Activated T-helper 17 cell treated with anti-CD3 and anti-CD28 coated beads, Interleukin-2, amount 50 U/mL, for 72 hours (primary cell): ENCODE data around the gene OLR1. TPM values are rescaled to one million over a fixed set of nuclear protein-coding genes. Genes with fewer than 3 reads are reported as not detected.

Source experiments
- ATAC-seq: fragments of 150-1000 bp; cut with Tn5 transposase; replicated peaks from 2 replicates; pipeline ENCODE4 v1.10.0; 2021; ENCODE audit warnings: mild to moderate bottlenecking, moderate library complexity
- H3K27ac Mint-ChIP-seq: one replicate; pipeline ENCODE4 v1.8.0; 2022; ENCODE audit warnings: mixed read lengths
- H3K27me3 Mint-ChIP-seq: one replicate; pipeline ENCODE4 v1.8.0; 2022; ENCODE audit warnings: mixed read lengths
- H3K36me3 Mint-ChIP-seq: one replicate; pipeline ENCODE4 v1.8.0; 2022; ENCODE audit warnings: low read depth, mild to moderate bottlenecking, mixed read lengths
- H3K4me1 Mint-ChIP-seq: one replicate; pipeline ENCODE4 v1.8.0; 2022; ENCODE audit warnings: mixed read lengths
- H3K4me3 Mint-ChIP-seq: one replicate; pipeline ENCODE4 v1.8.0; 2022; ENCODE audit warnings: mild to moderate bottlenecking, mixed read lengths
- H3K9me3 Mint-ChIP-seq: one replicate; pipeline ENCODE4 v1.8.0; 2022; ENCODE audit warnings: mixed read lengths
- total RNA-seq, 2 donors: library from RNA; stranded (reverse); gene quantifications; one replicate each; pipeline ENCODE4 v1.2.3, GENCODE V29; 2022

Gene OLR1
- total RNA-seq, 2 donors from 2014 or later, result not detected

- Mint-ChIP-seq H3K27me3 (no peaks in the 10 kb centered on the region), H3K4me1 (no peaks in the 10 kb centered on the region), H3K4me3 (no peak overlapping the region), H3K27ac (no peak overlapping the region), H3K9me3 (no peaks in the 10 kb centered on the region), H3K36me3 (no peaks in the 10 kb centered on the region)
- no peak for ATAC-seq
Observed at GRCh38 chr12:10115311-10115710, 56.6 kb downstream of the OLR1 start.

- H3K9me3 Mint-ChIP-seq, result no peaks in the 10 kb centered on the region
- no peaks in the 10 kb centered on the region for H3K36me3 Mint-ChIP-seq
- no peaks in the 10 kb centered on the region for H3K27me3 Mint-ChIP-seq
- H3K4me1 Mint-ChIP-seq, result no peaks in the 10 kb centered on the region
- no peak for ATAC-seq
- no peak overlapping the region for H3K4me3 Mint-ChIP-seq
- H3K27ac Mint-ChIP-seq, result no peak overlapping the region
Observed at GRCh38 chr12:10113920-10114319, 58.0 kb downstream of the OLR1 start.

GRCh38 chr12:10113075-10113474, 58.9 kb downstream of the OLR1 start:
- Mint-ChIP-seq H3K4me1 (no peaks in the 10 kb centered on the region), H3K4me3 (no peak overlapping the region), H3K27ac (no peak overlapping the region), H3K27me3 (no peaks in the 10 kb centered on the region), H3K36me3 (no peaks in the 10 kb centered on the region), H3K9me3 (no peaks in the 10 kb centered on the region)
- no peak for ATAC-seq

- Mint-ChIP-seq H3K9me3 (no peaks in the 10 kb centered on the region), H3K27ac (no peak overlapping the region), H3K4me1 (no peaks in the 10 kb centered on the region), H3K36me3 (no peaks in the 10 kb centered on the region), H3K4me3 (no peak overlapping the region), H3K27me3 (no peaks in the 10 kb centered on the region)
- ATAC-seq, result no peak
Observed at GRCh38 chr12:10111451-10111850, 60.5 kb downstream of the OLR1 start.

GRCh38 chr12:10110256-10110844, 61.6 kb downstream of the OLR1 start:
- Mint-ChIP-seq H3K9me3 (no peaks in the 10 kb centered on the region), H3K27me3 (no peaks in the 10 kb centered on the region), H3K4me1 (no peaks in the 10 kb centered on the region), H3K27ac (no peak overlapping the region), H3K4me3 (no peak overlapping the region), H3K36me3 (no peaks in the 10 kb centered on the region)
- no peak for ATAC-seq

Other genes with a start within 250 kb of the OLR1 start
- gene CLEC2A, start 239.8 kb downstream of the OLR1 start, total RNA-seq, result not detected
- under 1 TPM in 1 of 2 donors, not detected in 1; 0.39 TPM for gene CLEC12A, start 200.7 kb downstream of the OLR1 start, total RNA-seq
- not detected for gene CLEC1B, start 173.0 kb downstream of the OLR1 start, total RNA-seq
- gene CLEC12B, start 161.5 kb downstream of the OLR1 start, total RNA-seq, result not detected
- not detected for gene CLEC9A, start 141.4 kb downstream of the OLR1 start, total RNA-seq
- gene CLEC1A, start 73.1 kb downstream of the OLR1 start, total RNA-seq, result not detected
- gene CLEC7A, start 41.9 kb downstream of the OLR1 start, total RNA-seq, result under 1 TPM in 1 of 2 donors, not detected in 1; 0.26 TPM
- gene TMEM52B, start 6.9 kb upstream of the OLR1 start, total RNA-seq, result not detected
- 10 to 100 TPM in 1 of 2 donors, 1 to 10 TPM in 1; 6.9 to 25.1 TPM for gene GABARAPL1, start 40.7 kb upstream of the OLR1 start, total RNA-seq
- 1 to 10 TPM in 1 of 2 donors, not detected in 1; 1.1 TPM for gene KLRD1, start 135.7 kb upstream of the OLR1 start, total RNA-seq
- gene KLRK1, start 217.9 kb upstream of the OLR1 start, total RNA-seq, result under 1 TPM; 0.19 to 0.24 TPM
- gene KLRC4, start 237.6 kb upstream of the OLR1 start, total RNA-seq, result not detected
- gene KLRC3, start 248.5 kb upstream of the OLR1 start, total RNA-seq, result not detected